Kidney tubule cell (primary cell): ENCODE data around the gene TBATA.
"Not testable (repeated sequence)": the region's sequence is repeated elsewhere in the genome, so short reads cannot be mapped to it uniquely, and the experiment has no call there.

Experiments
- DNase-seq: peaks from one replicate; pipeline ENCODE4 v3.0.0-alpha.2; 2018; ENCODE audit warnings: low spot score

Gene TBATA

DNA sequence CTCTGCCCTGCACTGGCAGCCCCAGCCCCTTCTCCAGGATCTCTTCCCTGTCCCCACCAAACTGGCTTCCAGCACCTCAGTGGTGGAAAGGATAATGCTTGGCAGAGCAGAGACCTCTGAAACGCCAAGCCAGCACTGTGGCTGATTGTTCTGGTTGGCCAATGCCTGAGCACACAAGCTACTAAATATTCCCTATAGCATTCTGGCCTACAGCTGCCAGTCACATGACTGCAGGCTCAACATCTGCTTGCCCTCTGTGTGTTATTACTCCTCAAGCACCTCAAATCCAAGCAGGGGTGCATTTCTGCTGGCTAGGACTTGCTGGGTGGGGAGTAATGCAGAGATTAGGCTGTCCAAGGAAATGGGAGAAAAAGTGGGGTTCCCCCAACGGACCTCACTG, 6.1 kb downstream of the TBATA start:
- DNase-seq = no peak

DNA sequence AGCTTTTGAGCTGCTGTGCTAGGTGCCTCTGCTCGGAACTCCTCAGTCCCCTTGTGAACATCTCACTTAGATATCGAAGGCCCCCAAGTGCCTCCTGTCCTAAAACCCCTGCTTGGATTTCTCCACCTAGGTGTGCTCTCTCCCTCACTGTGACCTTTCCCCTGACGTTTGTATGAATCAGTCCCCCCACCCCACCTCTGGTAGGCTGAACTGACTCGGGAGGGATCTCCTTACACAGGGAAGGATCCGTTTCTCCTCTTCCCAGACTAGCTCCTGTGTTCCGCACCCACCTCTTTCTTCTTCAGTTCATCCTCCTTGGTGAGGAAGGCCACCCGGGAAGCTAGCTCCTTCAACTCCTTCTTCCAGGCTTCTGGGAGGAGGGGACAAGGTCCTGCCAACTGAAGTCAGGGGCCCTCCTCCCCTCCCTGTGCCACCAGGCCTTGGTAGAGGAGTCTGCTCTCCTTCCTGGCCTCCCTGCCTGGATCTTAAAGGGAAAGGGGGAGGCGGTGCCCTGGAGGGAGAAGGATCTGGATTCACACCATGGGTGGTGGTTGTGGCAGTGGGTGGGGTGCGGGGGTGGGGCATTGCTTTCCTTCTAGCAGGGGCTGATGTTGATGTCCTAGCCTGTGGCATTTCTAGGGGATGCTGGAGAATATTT, 6.8 kb downstream of the TBATA start:
- DNase-seq = no peak

DNA sequence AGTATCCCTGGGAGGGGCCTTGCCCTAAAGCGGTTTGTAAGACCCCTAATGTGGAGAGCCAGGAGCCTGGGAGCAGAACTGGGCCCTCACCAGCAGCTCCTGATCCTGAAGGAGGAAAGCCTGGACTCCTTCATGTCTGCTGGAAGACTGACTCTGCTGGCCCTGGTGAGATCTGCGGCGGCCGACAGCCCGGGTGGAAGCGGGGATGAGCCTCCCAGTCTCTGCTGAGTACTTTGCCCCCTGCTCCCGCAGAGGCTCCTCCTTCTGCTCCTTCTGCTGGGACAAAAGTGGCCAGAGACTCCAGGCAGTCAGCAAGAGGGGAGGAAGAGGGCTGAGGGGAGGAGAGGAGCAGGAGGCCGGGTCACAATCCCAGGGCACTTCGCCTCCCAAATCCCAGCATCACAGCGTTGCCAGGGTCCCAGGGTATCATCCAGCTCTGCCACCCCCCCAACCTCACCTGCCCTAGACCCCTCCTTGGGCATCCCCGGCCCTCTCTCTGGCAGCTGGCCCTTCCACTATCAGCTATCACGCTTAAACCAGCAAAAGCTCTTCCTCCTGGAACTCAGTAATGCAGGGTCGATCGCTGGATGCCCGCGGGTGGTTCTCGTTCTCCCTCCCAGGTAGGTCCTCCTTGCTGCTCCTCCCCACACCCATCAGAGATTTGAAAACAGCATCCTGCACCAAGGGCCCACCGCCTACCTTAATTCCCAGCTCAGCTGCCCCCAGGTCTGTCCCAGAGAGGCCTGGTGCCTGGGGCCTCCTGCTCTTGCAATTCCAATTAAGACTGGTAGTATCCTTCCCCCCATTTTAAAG, 7.9 kb downstream of the TBATA start:
- no peak for DNase-seq

DNA sequence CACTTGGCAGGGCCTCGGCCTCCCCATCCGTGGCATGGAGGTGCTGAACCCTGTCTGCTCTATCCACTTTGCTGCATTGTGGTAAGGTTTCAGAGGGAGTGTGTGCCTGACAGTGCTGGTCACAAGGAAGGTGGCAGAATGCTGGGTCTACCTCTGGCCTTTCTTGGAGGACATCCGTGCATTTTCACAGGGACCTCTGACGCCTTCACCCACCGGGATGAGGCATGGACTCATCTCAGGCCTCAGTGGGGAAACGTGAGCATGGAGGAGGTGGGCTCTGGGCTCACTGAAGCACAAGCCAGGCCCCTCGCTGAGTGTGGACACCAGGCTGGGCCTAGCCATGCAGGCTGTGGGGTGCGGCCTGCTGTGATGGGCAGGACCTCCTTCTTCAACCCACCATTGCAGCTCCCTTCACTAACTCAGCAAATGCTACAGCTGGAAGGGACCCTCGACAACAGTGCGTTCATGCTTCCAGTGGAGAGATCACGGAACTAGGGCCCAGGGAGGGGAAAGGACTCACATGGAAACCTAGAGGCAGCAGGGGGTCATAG, 8.6 kb downstream of the TBATA start:
- DNase-seq = no peak

DNA sequence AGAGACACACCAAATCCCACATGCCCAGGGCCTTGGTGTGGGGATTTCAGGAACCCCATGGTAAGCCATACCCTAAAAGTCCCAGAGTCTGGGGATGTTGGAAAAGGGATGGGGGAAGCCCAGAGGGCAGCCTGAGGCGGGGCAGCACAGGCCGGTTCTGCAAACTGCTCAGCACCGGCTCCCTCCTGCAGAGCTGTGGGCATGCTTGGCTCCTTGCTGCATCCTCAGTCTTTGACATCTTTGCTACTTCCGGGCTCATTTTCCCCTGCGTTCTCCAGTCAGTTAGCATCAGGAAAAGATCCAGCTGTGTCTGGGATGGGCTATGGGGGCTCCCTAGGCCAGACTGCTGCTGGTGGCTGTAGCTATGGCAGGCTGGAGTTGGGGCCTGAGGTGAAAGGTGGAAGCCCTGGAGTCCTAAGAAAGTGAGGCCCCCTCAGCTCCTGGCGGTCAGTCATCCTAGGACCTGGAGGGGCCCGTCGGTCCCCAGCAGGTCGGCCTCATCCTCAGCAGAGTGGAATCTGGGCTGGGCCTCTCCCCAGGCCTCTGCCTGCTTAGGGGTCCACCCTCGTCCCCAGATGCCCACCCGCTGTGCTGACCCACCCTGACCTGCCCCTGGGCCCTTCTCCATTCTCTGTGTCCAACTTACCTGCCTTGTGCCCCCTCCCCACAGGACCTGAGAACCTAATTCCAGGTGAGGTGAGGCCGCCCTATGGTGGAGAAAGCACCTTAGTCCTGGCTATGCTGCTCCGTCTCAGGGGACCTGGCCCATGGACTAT, 9.3 kb downstream of the TBATA start:
- no peak for DNase-seq

DNA sequence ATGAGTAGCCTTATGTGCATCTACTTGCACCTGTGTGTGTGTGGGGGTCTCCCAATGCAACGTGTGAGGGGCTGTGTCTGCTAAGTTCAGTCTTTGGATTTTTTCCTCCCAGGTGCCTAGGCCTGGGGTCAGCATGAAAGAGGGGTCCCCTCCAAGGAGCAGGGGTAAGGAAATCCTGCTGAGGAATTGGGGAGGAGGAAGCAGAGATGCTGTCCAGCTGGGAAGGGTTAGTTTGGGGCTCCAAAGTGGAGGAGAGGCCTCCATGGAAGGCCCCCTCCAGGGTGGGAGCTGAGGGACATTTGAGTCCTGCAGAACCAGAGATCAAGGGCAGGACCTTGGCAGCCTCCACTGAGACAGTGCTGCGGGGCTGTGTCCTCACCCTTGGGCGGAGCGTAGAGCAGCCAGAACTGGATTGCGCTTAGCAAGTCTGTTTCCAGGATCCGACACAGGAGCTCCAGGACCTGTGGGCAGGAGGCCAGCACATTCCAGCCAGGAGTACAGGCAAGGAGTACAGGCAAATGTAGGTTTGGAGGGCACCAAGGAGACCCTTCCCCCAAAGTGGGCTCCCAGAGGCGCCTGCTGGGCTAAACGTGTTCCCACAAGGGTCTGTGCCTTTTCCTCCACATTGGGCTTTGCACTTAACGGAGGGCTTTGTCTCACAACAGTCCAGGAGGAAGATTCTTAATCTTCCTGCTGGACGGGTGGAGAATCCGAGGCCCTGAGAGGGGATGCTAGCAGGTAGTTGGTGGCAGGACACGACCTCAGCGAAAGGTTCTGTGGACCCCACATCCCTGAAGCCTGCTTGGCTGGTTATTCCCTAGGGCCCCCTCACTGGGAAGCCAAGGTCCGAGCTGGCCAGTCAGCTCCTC, 10.1 kb downstream of the TBATA start:
- DNase-seq = peak; percentile 32

DNA sequence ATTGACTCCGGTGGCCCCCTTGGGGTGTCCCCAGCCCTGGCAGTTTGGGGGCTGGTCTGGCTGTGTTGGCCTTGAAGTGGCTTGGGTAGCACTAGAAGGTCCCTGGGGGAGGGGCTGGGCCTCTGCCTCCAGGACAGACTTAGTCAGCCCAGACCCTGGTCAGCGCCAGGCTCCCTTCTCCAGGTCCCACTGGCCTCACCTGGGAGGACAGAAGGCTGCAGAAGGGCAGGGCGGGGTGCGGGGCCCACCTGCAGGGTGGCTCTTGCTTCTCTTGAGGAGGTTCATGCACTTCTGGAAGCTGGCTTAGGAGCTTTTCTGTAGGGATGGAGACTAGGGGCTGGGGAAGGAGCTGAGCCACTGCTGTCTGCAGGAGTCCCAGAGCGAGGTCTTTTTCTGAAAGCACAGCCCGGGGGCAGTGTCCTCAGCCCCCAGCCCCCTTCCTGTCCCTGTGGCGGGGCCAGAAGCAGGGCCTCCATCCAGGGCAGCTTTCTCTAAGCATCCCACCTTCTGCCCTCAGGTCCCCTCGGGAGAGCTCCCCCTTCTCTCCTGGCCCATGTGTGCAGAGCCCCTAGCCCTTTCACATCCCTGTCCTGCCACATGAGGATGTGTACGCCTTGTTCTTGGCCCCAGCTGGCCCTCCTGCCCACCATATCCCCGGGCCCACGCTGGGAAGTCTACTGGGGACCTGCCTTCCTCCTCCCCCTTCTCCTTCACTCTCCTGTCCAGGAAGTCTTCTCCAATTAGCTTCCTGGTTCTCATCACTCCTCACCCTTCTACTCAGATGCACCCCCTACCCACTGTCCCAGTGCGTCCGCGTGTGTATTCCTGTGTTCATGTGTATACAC, 11.0 kb downstream of the TBATA start:
- DNase-seq = no peak

DNA sequence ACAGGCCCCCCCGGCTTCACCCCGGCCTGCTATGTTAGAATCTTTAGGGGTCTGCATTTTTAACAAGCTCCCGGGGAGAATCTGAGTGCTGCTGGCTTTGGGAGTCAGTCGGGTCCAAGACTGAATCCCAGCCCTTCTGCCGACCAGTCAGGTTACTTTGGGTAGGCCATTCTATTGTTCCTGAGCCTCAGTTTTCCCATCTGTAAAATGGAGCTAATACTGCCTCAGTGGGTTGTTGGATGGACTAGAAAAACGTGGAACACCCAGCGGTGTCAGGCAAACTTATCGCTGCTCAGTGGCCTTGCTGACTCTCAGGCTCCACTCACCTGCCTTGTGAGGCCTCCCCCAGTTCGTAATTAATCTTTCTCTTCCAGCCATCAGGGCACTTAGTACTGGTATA, 11.7 kb downstream of the TBATA start:
- DNase-seq = no peak

DNA sequence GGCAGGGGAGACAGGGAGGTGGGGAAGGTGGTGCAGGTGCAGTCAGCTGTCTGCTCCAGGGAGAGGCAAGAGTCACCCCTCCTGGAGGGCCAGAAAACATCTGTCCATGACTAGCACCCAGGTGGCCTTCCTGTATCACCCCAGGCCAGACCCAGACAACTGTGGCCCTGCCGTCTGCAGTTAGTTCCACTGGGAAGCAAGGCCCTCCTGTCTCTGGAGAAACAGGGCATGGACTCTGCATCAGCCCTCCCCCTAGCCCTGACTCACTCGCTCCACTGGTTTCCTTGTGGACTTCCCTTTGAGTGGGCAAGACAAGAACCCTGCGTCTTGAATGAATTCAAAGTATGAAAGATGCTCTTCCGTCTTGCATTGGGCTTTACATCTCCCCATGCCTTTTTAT, 12.6 kb downstream of the TBATA start:
- no peak for DNase-seq

DNA sequence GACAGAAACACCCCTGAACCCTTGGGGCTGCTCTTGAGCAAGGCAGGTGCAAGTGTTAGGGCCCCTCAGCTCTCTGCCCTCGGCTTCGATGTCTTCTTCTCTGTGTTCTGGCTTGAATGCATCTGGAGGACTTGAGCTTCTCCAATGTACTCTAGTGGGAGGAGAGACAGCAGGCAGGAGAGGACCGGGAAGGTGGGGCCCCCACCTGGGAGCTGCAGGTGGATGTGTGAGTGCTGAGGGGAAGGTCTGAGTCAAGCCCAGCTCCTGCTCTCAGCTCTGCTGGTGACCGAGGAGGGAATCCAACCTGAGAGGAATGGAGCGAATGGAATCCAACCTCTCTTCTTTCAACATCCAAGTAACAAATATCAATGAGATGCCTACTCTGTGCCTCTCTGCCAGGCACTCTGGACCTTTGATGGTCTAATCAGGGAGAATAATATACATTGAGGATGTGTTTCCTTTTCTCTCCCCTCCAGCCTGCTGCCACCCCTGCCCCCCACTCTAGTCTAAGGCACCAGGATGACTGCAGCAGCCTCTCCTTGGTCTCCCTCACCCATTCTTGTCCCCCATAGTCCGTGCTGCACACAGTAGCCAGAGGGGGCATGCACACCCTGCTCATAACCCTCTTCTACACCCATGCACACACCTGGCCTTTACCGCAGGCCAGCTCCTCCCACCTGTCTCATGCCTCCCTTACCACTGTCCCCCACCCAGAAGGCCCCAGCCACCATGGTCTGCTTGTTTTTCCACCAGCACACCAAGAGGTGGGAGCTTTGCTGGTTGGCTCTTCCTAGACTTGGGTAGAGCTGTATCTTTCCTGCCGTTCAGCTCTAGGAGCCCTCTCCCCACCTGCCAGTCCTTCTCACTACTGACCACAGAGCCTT, 13.6 kb downstream of the TBATA start:
- DNase-seq = no peak

DNA sequence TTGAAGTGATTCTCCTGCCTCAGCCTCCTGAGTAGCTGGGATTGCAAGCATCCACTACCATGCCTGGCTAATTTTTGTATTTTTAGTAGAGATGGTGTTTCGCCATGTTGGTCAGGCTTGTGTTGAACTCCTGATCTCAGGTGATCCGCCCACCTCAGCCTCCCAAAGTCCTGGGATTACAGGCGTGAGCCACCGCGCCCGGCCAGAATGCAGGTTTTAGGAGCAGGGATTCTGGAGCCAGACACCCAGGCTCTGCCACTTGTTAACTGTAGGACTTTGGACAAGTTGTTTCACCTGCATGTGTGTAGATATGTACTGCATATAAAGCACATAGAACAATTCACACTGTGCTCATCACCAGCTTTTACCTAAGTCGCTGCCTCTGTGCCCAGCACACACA, 14.7 kb downstream of the TBATA start:
- DNase-seq = not testable (repeated sequence)

DNA sequence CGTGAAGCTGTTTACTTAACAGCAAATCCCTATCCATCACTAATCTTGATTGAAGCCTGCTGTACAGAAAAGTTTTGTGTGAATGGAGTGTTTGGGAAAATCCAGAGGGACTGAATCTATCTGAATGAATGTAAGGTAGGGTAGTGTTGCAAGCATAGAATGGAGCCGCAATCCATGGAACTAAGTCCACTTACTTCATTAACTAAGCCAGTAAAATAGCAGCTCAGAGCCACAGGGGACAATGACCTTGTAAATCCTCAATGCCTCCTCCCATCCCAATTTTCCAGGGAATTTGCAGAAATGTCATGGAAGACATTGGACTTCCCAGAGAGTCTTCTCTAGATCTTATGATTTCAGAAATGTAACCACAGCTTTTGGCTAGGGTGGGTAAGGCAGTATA, 15.2 kb downstream of the TBATA start:
- no peak for DNase-seq

DNA sequence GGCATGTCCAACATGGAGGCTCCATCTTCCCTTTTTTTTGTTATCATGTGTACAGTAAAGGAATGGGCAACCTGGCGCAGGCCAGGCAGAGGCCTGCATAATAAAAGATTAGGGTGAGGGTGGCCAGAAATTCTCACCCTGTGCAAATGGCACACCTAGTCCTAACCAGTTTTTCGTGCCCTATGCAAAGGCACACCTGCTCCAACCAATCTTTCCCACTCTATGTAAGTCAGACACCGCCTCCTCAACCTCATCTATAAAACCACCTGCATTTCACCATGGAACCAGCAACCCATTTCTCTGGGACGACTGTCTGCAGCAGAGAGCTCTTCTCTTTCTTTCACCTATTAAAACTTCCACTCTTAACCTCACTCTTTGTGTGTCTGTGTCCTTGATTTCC, 16.1 kb downstream of the TBATA start:
- no peak for DNase-seq

DNA sequence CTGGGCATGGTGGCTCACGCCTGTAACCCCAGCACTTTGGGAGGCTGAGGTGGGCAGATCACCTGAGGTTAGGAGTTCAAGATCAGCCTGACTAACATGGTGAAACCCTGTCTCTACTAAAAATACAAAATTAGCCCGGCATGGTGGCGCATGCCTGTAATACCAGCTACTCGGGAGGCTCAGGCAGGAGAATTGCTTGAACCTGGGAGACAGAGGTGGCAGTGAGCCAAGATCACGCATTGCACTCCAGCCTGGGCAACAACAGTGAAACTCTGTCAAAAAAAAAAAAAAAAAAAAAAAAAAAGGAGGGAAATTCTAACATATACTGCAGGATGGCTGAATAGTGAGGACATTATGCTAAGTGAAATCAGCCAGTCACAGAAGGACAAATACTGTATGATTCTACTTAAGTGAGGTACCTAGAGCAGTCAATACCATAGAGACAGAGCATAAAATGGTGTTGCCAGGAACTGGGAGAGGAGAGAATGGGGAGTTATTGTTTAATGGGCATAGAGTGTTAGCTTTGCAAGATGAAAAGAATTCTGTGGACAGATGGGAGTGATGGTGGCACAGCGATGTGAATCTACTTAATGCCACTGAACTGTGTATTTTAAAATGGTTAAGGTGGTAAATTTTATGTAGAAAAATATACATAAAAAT, 17.0 kb downstream of the TBATA start:
- DNase-seq = not testable (repeated sequence)

DNA sequence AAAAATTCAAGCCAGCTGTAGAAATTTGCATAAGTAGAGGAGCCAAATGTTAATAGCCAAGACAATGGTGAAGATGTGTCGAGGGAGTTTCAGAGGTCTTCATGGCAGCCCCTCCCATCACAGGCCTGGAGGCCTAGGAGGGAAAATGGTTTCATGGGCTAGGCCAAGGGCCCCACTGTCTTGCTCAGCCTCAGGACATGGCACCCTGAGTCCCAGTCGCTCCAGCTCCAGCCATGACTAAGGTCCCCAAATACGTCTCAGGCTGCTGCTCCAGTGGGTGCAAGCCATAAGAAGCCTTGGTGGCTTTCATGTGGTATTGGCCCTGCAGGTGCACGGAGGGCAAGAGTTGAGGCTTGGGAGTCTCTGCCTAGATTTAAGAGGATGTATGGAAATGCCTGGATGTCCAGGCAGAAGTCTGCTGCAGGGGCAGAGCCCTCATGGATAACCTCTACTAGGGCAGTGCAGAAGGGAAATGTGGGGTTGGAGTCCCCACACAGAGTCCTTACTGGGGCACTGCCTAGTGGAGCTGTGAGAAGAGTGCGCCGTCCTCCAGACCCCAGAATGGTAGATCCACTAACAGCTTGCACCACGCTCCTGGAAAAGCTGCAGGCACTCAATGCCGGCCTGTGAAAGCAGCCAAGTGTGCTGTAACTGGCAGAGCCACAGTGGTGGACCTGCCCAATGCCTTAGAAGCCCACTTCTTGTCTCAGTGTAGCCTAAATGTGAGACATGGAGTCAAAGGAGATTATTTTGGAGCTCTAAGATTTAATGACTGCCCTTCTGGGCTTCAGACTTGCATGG, 19.2 kb downstream of the TBATA start:
- no peak for DNase-seq

DNA sequence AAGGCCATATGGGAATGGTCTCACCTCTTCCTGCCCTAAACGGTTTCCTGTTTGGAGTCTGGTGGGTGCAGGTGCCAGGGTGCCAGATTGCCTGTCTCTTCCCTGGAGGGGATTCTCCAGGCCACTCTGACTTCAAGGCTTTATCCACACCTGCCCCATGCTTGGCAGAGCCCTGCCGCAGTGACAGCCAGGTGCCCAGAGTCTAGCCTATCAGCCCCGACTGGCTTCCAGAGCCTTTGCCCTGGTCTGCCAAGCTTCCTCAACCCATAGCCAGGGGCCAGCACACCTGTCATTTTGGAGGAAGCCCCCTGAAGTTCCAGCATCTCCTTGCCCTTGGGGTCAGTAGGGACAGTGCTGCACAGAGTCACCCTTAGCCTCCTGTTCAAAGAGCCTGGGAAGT, 21.6 kb downstream of the TBATA start:
- no peak for DNase-seq

DNA sequence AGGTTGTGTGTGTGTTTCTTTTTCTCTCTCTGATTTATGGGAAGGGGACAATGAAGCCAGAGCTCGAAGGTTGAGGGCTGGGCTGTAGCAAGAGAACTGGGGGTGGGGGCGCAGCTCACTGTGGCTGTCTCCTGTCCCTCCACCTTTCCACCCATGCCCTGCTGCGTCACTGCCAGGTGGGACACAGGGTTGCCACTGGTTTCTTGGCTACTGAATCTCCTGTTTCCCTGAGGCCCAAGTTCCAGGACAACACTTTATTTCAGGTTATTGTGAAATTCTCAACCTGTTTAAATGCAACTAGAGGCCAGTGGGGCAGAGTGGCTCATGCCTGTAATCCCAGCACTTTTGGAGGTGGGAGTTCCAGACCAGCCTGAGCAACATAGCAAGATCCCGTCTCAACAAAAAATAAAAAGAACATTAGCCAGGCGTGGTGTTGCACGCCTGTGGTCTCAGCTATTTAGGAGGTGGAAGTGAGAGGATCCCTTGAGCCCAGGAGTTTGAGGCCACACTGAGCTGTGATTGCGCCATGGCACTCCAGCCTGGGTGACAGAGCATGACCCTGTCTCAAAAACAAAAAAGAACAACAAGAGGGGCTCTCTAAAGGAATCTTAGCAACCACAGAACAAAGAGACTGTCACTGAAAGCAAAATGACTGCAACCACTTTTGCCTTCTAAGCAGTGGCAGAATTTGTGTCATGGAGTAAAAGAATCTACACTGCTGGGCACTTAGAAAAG, 22.6 kb downstream of the TBATA start:
- no peak for DNase-seq
